Brain microvascular endothelial cell (primary cell): ENCODE data around the gene RBMS3.

Source experiments
- DNase-seq: peaks from one replicate; pipeline ENCODE4 v3.0.0-alpha.2; 2020
- H3K27ac ChIP-seq: fragments of 250-450 bp; sonication (Bioruptor Pico); 2 replicates; pipeline ENCODE4 v1.5.1; 2020; ENCODE audit warnings: mild to moderate bottlenecking, moderate library complexity
- H3K27me3 ChIP-seq: fragments of 250-450 bp; sonication (Bioruptor Pico); replicated peaks from 2 replicates; pipeline ENCODE4 v1.5.1; 2020; ENCODE audit warnings: mild to moderate bottlenecking
- H3K36me3 ChIP-seq: fragments of 250-450 bp; sonication (Bioruptor Pico); replicated peaks from 2 replicates; pipeline ENCODE4 v1.5.1; 2020; ENCODE audit warnings: mild to moderate bottlenecking
- H3K4me3 ChIP-seq: 2 replicates; pipeline ENCODE4 v1.5.1; 2011; ENCODE audit warnings: low read depth, mild to moderate bottlenecking, control low read depth, low read length, moderate library complexity
- in situ Hi-C: cut with HindIII; loops from 2 replicates; pipeline ENCODE4 v1.10.0; 2017; ENCODE audit warnings: low sequenced_read_pairs, low pct_ligation_motif_present
- TF ChIP-seq, protein P1 (sequence below): IDR thresholded peaks from 2 replicates; pipeline ENCODE4 v1.5.1; 2011; ENCODE audit warnings: low read depth, mild to moderate bottlenecking, moderate library complexity, low read length, control low read depth, inconsistent platforms; ENCODE audit errors: missing control alignments

RBMS3 gene

DNA sequence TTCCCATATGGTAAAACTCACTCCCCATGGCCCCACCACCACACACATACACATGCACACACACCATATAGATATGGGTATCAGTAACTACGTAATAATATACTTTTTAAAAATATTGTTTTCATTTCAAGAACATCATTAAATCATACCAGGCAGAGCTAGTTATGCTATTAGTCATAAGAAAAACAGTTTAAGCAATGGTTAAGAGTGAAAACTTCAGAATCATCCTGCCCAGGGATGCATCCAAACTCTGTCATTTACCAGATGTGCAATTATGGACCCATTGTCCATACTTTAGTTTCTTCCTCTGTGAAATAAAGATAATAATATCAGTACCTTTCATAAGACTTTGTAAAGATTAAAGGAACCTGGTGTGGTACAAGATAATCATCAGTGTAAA lies 608.3 kb downstream of the RBMS3 start:
- in situ Hi-C loops, result no loop called here
- H3K27me3 ChIP-seq, result no peaks in the 10 kb centered on the region
- H3K36me3 ChIP-seq, result no peaks in the 10 kb centered on the region
- H3K27ac ChIP-seq, result no peak overlapping the region
- DNase-seq, result peak; percentile 44
- TF ChIP-seq, protein P1, sequence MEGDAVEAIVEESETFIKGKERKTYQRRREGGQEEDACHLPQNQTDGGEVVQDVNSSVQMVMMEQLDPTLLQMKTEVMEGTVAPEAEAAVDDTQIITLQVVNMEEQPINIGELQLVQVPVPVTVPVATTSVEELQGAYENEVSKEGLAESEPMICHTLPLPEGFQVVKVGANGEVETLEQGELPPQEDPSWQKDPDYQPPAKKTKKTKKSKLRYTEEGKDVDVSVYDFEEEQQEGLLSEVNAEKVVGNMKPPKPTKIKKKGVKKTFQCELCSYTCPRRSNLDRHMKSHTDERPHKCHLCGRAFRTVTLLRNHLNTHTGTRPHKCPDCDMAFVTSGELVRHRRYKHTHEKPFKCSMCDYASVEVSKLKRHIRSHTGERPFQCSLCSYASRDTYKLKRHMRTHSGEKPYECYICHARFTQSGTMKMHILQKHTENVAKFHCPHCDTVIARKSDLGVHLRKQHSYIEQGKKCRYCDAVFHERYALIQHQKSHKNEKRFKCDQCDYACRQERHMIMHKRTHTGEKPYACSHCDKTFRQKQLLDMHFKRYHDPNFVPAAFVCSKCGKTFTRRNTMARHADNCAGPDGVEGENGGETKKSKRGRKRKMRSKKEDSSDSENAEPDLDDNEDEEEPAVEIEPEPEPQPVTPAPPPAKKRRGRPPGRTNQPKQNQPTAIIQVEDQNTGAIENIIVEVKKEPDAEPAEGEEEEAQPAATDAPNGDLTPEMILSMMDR, result no peak
- no peak overlapping the region for H3K4me3 ChIP-seq

DNA sequence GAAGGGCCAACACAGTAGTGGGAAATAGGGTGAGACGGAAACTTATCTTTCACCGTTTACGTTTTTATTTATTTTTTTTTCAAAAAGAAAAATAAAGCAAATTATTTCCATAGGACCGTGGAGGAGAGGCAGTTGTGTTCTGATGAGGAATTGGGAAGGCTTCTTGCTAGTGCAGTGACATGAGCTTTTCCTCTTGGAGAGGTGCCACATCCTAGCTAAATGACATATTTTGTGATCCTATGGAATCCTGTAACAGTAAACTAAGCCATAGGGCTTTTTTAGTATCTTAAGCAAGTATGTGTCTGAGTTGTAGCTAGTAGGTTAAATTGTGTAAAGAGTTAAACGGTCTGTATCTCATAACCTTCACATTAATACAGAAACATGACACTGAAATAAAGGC lies 609.9 kb downstream of the RBMS3 start:
- in situ Hi-C loops, result no loop called here
- TF ChIP-seq, protein P1, result no peak
- Histone ChIP-seq H3K4me3 (no peak overlapping the region), H3K36me3 (no peaks in the 10 kb centered on the region), H3K27ac (no peak overlapping the region), H3K27me3 (no peaks in the 10 kb centered on the region)
- no peak for DNase-seq

- TF ChIP-seq, protein P1, result no peak
- H3K27me3 ChIP-seq, result no peaks in the 10 kb centered on the region
- no peak for DNase-seq
- no peak overlapping the region for H3K27ac ChIP-seq
- no peaks in the 10 kb centered on the region for H3K36me3 ChIP-seq
- in situ Hi-C loops, result no loop called here
- H3K4me3 ChIP-seq, result no peak overlapping the region
Measured at GRCh38 chr3:29892976-29893554, 612.2 kb downstream of the RBMS3 start.

DNA sequence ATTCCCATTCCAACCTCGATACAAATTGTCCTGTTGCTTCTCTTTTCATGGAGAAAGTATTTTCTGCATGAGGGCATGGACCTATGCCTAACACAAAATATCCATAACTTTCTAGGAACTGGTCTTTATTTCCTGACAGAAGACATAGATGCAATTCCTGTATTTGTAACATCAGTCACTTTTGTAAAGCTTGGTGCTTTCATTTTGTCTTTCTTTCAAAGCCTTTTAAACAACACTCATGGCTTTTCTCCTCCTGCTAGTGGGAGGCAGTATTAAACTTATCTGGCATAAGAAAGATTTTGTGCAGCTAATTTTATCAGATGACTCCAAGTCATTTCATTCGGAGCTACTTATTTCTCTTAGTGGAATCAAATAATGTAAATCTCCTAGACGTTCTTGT lies 616.0 kb downstream of the RBMS3 start:
- no peak for DNase-seq
- Histone ChIP-seq H3K36me3 (no peaks in the 10 kb centered on the region), H3K27me3 (no peaks in the 10 kb centered on the region), H3K4me3 (no peak overlapping the region), H3K27ac (no peak overlapping the region)
- TF ChIP-seq, protein P1, result no peak
- in situ Hi-C loops, result no loop called here

- DNase-seq, result no peak
- Histone ChIP-seq H3K27ac (no peak overlapping the region), H3K27me3 (no peaks in the 10 kb centered on the region), H3K36me3 (no peaks in the 10 kb centered on the region), H3K4me3 (no peak overlapping the region)
- in situ Hi-C loops, result no loop called here
- TF ChIP-seq, protein P1, result no peak
Measured at GRCh38 chr3:29898171-29898965, 617.5 kb downstream of the RBMS3 start.
